ENCODE data around the gene GPC6. TPM values are rescaled to one million over a fixed set of nuclear protein-coding genes. Genes with fewer than 3 reads are reported as not detected.

The GPC6 gene
- total RNA-seq, 1 donor from 2014 or later = 16.1 TPM

DNA sequence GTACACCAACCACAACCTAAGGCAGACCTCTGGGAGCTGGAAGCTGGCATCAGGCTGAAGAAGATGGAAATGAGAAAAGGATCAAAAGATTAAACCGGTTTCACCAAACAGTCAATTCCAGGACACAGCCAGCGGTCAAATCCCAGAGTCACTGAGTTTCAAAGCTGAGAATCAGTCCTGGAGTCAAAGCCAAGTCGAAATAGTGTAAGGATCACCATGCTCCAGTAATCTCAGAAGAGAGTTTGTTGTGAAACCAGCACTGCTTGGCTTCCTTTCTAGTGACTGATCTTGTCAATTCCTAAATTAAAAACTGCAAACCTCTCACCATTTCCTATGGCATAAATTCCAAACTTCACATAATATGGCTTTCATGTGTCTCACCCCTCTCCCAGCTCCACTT, 198.8 kb downstream of the GPC6 start:
- Mint-ChIP-seq H3K4me3 (ENCODE audit: unreplicated experiment) (no peak overlapping the region), H3K27me3 (ENCODE audit: unreplicated experiment) (no peaks in the 10 kb centered on the region), H3K27ac (ENCODE audit: unreplicated experiment) (no peak overlapping the region), H3K4me1 (ENCODE audit: unreplicated experiment) (peaks cover 5% of the 10 kb centered on the region), H3K9me3 (ENCODE audit: unreplicated experiment) (no peaks in the 10 kb centered on the region), H3K36me3 (ENCODE audit: low read depth, unreplicated experiment) (no peaks in the 10 kb centered on the region)
- TF ChIP-seq, protein P1, sequence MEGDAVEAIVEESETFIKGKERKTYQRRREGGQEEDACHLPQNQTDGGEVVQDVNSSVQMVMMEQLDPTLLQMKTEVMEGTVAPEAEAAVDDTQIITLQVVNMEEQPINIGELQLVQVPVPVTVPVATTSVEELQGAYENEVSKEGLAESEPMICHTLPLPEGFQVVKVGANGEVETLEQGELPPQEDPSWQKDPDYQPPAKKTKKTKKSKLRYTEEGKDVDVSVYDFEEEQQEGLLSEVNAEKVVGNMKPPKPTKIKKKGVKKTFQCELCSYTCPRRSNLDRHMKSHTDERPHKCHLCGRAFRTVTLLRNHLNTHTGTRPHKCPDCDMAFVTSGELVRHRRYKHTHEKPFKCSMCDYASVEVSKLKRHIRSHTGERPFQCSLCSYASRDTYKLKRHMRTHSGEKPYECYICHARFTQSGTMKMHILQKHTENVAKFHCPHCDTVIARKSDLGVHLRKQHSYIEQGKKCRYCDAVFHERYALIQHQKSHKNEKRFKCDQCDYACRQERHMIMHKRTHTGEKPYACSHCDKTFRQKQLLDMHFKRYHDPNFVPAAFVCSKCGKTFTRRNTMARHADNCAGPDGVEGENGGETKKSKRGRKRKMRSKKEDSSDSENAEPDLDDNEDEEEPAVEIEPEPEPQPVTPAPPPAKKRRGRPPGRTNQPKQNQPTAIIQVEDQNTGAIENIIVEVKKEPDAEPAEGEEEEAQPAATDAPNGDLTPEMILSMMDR (IDR thresholded peaks at IDR 0.05; ENCODE audit: unreplicated experiment) = no peak
- no peak for DNase-seq (ENCODE audit: low spot score)

DNA sequence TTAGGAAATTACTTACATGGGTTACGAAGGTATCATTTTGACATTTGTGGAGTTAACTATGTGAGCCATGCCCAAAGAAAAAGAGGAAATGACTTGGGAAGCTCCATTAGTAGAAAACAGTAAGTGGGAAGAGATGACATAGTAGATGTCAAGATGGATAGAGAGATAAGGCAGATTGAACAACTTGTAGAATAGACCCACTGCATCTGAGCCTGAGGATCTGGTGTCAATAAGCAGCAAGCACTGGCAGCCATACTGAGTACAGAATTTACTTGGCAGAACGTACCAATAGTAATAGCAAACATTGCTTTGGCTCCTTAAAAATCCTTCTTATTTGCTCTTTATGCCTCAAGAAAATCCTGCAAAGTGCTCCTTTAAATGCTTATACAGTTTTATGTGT, 203.8 kb downstream of the GPC6 start:
- no peaks in the 10 kb centered on the region for H3K9me3 Mint-ChIP-seq (ENCODE audit: unreplicated experiment)
- H3K4me1 Mint-ChIP-seq (ENCODE audit: unreplicated experiment) = peaks cover 12% of the 10 kb centered on the region
- DNase-seq (ENCODE audit: low spot score) = no peak
- no peaks in the 10 kb centered on the region for H3K36me3 Mint-ChIP-seq (ENCODE audit: low read depth, unreplicated experiment)
- no peak overlapping the region for H3K27ac Mint-ChIP-seq (ENCODE audit: unreplicated experiment)
- no peak overlapping the region for H3K4me3 Mint-ChIP-seq (ENCODE audit: unreplicated experiment)
- TF ChIP-seq, protein P1 (IDR thresholded peaks at IDR 0.05; ENCODE audit: unreplicated experiment) = no peak
- peaks cover 2% of the 10 kb centered on the region for H3K27me3 Mint-ChIP-seq (ENCODE audit: unreplicated experiment)

DNA sequence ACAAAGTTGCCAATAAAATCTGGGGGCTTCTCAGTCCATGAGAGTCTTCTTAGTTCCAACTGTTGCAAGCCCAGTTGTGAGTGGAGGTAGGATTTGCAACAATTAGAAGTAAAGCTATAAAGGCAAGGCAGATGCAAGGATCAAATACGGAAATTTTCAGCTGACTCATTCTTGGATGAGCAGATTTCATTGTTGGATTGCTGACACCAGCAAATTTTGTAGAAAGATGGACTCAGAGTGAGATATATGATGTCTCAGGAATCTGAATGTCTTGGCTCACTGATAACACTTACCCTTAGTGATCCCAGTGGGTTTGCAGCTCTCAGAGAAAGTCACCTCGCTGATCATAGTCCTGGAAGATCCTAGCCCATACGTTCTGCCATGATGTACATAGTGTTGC, 209.0 kb downstream of the GPC6 start:
- Mint-ChIP-seq H3K4me1 (ENCODE audit: unreplicated experiment) (peaks cover 5% of the 10 kb centered on the region), H3K4me3 (ENCODE audit: unreplicated experiment) (no peak overlapping the region), H3K9me3 (ENCODE audit: unreplicated experiment) (no peaks in the 10 kb centered on the region), H3K27ac (ENCODE audit: unreplicated experiment) (no peak overlapping the region), H3K36me3 (ENCODE audit: low read depth, unreplicated experiment) (no peaks in the 10 kb centered on the region), H3K27me3 (ENCODE audit: unreplicated experiment) (peaks cover 2% of the 10 kb centered on the region)
- DNase-seq (ENCODE audit: low spot score) = no peak
- TF ChIP-seq, protein P1 (IDR thresholded peaks at IDR 0.05; ENCODE audit: unreplicated experiment) = no peak

DNA sequence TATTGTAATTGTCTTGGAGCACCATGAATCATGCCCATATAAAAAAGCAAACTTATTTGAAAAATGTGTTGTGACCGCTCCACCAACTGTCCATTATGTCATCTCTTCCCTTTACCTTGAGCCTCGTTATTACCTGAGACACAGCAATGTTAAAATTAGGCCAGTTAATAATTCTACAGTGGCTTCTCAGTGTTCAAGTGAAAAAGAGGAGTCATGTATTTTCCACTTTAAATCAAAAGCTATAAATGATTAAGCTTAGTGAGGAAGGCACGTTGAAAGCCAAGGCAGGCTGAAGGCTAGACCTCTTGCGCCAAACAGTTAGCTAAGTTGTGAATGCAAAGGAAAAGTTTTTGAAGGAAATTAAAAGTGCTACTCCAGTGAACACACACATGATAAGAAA, 210.5 kb downstream of the GPC6 start:
- no peaks in the 10 kb centered on the region for H3K4me1 Mint-ChIP-seq (ENCODE audit: unreplicated experiment)
- no peak overlapping the region for H3K4me3 Mint-ChIP-seq (ENCODE audit: unreplicated experiment)
- no peaks in the 10 kb centered on the region for H3K9me3 Mint-ChIP-seq (ENCODE audit: unreplicated experiment)
- no peak overlapping the region for H3K27ac Mint-ChIP-seq (ENCODE audit: unreplicated experiment)
- peaks cover 2% of the 10 kb centered on the region for H3K27me3 Mint-ChIP-seq (ENCODE audit: unreplicated experiment)
- DNase-seq (ENCODE audit: low spot score) = no peak
- TF ChIP-seq, protein P1 (IDR thresholded peaks at IDR 0.05; ENCODE audit: unreplicated experiment) = no peak
- no peaks in the 10 kb centered on the region for H3K36me3 Mint-ChIP-seq (ENCODE audit: low read depth, unreplicated experiment)

DNA sequence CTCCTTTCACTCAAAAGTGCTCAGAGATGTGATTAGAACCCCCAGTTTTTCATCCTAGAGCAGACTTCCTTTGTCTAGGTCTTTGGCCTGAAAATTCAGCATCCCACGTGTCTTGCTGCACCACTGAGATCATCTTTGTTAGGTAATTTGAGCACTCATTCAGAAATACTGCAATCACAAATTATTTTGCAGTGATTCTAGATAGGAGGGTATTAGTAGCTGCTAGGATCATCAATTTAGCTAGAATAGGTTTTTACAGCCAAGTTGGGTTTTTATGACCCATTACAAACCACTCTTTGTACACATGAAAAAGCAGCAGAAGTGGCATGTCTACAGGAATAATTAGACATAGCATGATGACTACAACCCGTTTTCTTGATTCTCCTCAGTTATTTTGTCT, 219.6 kb downstream of the GPC6 start:
- DNase-seq (ENCODE audit: low spot score) = no peak
- Mint-ChIP-seq H3K27ac (ENCODE audit: unreplicated experiment) (no peak overlapping the region), H3K36me3 (ENCODE audit: low read depth, unreplicated experiment) (no peaks in the 10 kb centered on the region), H3K9me3 (ENCODE audit: unreplicated experiment) (no peaks in the 10 kb centered on the region), H3K4me3 (ENCODE audit: unreplicated experiment) (no peak overlapping the region), H3K4me1 (ENCODE audit: unreplicated experiment) (no peaks in the 10 kb centered on the region), H3K27me3 (ENCODE audit: unreplicated experiment) (no peaks in the 10 kb centered on the region)
- TF ChIP-seq, protein P1 (IDR thresholded peaks at IDR 0.05; ENCODE audit: unreplicated experiment) = no peak

All from endothelial cell (in vitro differentiated cells).